Muscle of arm (tissue), 12 donors: ENCODE measurements around the gene ZNF512. TPM values are rescaled to one million over a fixed set of nuclear protein-coding genes. Genes with fewer than 3 reads are reported as not detected.

Source experiments
- polyA plus RNA-seq, 12 donors: library from polyadenylated mRNA; unstranded; fragments of 120-200 nt; gene quantifications; one replicate each; pipeline ENCODE4 v1.2.1, GENCODE V29; 2013; ENCODE audit not compliant: insufficient read length in 12 of 12

The ZNF512 gene
- polyA plus RNA-seq, 12 donors, result 38.3 to 60.4 (median 48.9) TPM; not detected in 1

Other genes starting within 250 kb of the ZNF512 start
- 10 to 100 TPM in 11 of 12 donors, not detected in 1; 24.0 to 46.5 (median 31.3) TPM for gene GTF3C2, start 226.3 kb upstream of the ZNF512 start, polyA plus RNA-seq
- gene EIF2B4, start 212.7 kb upstream of the ZNF512 start, polyA plus RNA-seq, result 10 to 100 TPM in 11 of 12 donors, not detected in 1; 29.0 to 37.7 (median 32.5) TPM
- 10 to 100 TPM in 11 of 12 donors, not detected in 1; 56.4 to 82.2 (median 69.6) TPM for gene SNX17, start 212.4 kb upstream of the ZNF512 start, polyA plus RNA-seq
- 10 to 100 TPM in 9 of 12 donors, 1 to 10 TPM in 2, not detected in 1; 9.1 to 20.0 (median 11.6) TPM for gene ZNF513, start 202.3 kb upstream of the ZNF512 start, polyA plus RNA-seq
- 10 to 100 TPM in 11 of 12 donors, not detected in 1; 42.8 to 64.1 (median 54.4) TPM for gene PPM1G, start 173.5 kb upstream of the ZNF512 start, polyA plus RNA-seq
- 100 to 1,000 TPM in 11 of 12 donors, not detected in 1; 112 to 127 (median 120) TPM for gene NRBP1, start 154.4 kb upstream of the ZNF512 start, polyA plus RNA-seq
- gene KRTCAP3, start 140.7 kb upstream of the ZNF512 start, polyA plus RNA-seq, result 1 to 10 TPM in 9 of 12 donors, under 1 TPM in 1, not detected in 2; 0.74 to 4.6 (median 2.2) TPM
- gene IFT172, start 93.3 kb upstream of the ZNF512 start, polyA plus RNA-seq, result 10 to 100 TPM in 11 of 12 donors, not detected in 1; 12.1 to 35.2 (median 20.4) TPM
- 10 to 100 TPM in 3 of 12 donors, 1 to 10 TPM in 8, not detected in 1; 6.1 to 15.5 (median 8.4) TPM for gene FNDC4, start 87.8 kb upstream of the ZNF512 start, polyA plus RNA-seq
- under 1 TPM in 5 of 12 donors, not detected in 7; 0.08 to 0.30 (median 0.25) TPM for gene GCKR, start 86.2 kb upstream of the ZNF512 start, polyA plus RNA-seq
- gene CCDC121, start 46.0 kb downstream of the ZNF512 start, polyA plus RNA-seq, result 1 to 10 TPM in 11 of 12 donors, not detected in 1; 5.2 to 8.7 (median 7.3) TPM
- 10 to 100 TPM in 11 of 12 donors, not detected in 1; 17.1 to 42.6 (median 34.6) TPM for gene GPN1, start 46.0 kb downstream of the ZNF512 start, polyA plus RNA-seq
- gene SUPT7L, start 80.6 kb downstream of the ZNF512 start, polyA plus RNA-seq, result 10 to 100 TPM in 11 of 12 donors, not detected in 1; 24.8 to 49.5 (median 32.3) TPM
- 10 to 100 TPM in 11 of 12 donors, not detected in 1; 23.8 to 30.1 (median 25.4) TPM for gene SLC4A1AP, start 80.8 kb downstream of the ZNF512 start, polyA plus RNA-seq
- 100 to 1,000 TPM in 9 of 12 donors, 10 to 100 TPM in 2, not detected in 1; 74.2 to 150 (median 122) TPM for gene MRPL33, start 188.7 kb downstream of the ZNF512 start, polyA plus RNA-seq